Natural killer cell treated with Interleukin-12 subunit alpha and Interleukin-12 subunit beta and Interleukin-15 and Interleukin-18, amount 100 ng/mL, for 72 hours (primary cell): ENCODE results near the gene POLA2. TPM values are rescaled to one million over a fixed set of nuclear protein-coding genes. Genes with fewer than 3 reads are reported as not detected.

Source experiments
- ATAC-seq, 2 donors: fragments of 150-1000 bp; cut with Tn5 transposase in 1 of 2; sonication (Bioruptor Pico), chemical (Tn5 transposase) in 1 of 2; 2 replicates each; pipeline ENCODE4 v1.10.0; 2021
- DNase-seq: peaks from one replicate; pipeline ENCODE4 v3.0.0; 2022; ENCODE audit warnings: low spot score
- H3K27ac Mint-ChIP-seq, 2 donors: 1 replicate in 1 of 2; 2 replicates in 1 of 2; pipeline ENCODE4 v1.8.0; 2022; ENCODE audit warnings: mixed read lengths in 2 of 2, mild to moderate bottlenecking in 1 of 2, moderate library complexity in 1 of 2
- H3K27me3 Mint-ChIP-seq, 2 donors: 1 replicate in 1 of 2; 2 replicates in 1 of 2; pipeline ENCODE4 v1.8.0; 2022; ENCODE audit warnings: mixed read lengths in 2 of 2
- H3K36me3 Mint-ChIP-seq: one replicate; pipeline ENCODE4 v1.8.0; 2022; ENCODE audit warnings: mixed read lengths
- H3K4me1 Mint-ChIP-seq, 2 donors: 1 replicate in 1 of 2; 2 replicates in 1 of 2; pipeline ENCODE4 v1.8.0; 2022; ENCODE audit warnings: low read depth in 2 of 2, mixed read lengths in 2 of 2, mild to moderate bottlenecking in 1 of 2
- H3K4me3 Mint-ChIP-seq: one replicate; pipeline ENCODE4 v1.8.0; 2022; ENCODE audit warnings: mixed read lengths
- H3K9me3 Mint-ChIP-seq: 2 replicates; pipeline ENCODE4 v1.8.0; 2022; ENCODE audit warnings: mixed read lengths
- total RNA-seq, 2 donors: library from RNA; stranded (reverse); gene quantifications; one replicate each; pipeline ENCODE4 v1.2.3, GENCODE V29; 2022

The POLA2 gene
- total RNA-seq, 2 donors from 2014 or later = 56.8 to 80.9 TPM

GRCh38 chr11:65279741-65280440, 18.1 kb downstream of the POLA2 start:
- peak in 1 of 2 donors; percentile 49 for ATAC-seq
- DNase-seq = no peak
- H3K9me3 Mint-ChIP-seq = no peaks in the 10 kb centered on the region
- H3K4me1 Mint-ChIP-seq = peaks cover 6 to 7% of the 10 kb centered on the region in 2 donors
- peaks cover 24% of the 10 kb centered on the region for H3K36me3 Mint-ChIP-seq
- H3K27ac Mint-ChIP-seq = peak overlapping the region; percentile 8 to 39
- H3K27me3 Mint-ChIP-seq = no peaks in the 10 kb centered on the region
- peak overlapping the region; percentile 4 for H3K4me3 Mint-ChIP-seq

- no peaks in the 10 kb centered on the region for H3K27me3 Mint-ChIP-seq
- no peaks in the 10 kb centered on the region for H3K9me3 Mint-ChIP-seq
- DNase-seq (no peak), ATAC-seq (no peak)
- peaks cover 24% of the 10 kb centered on the region for H3K36me3 Mint-ChIP-seq
- H3K27ac Mint-ChIP-seq = no peak overlapping the region
- H3K4me3 Mint-ChIP-seq = no peak overlapping the region
- peaks cover 6 to 7% of the 10 kb centered on the region in 2 donors for H3K4me1 Mint-ChIP-seq
Observed at GRCh38 chr11:65280646-65281045, 18.9 kb downstream of the POLA2 start.

GRCh38 chr11:65286686-65287085, 24.9 kb downstream of the POLA2 start:
- Mint-ChIP-seq H3K9me3 (no peaks in the 10 kb centered on the region), H3K27ac (no peak overlapping the region), H3K4me3 (no peak overlapping the region), H3K36me3 (peaks cover 29% of the 10 kb centered on the region), H3K27me3 (no peaks in the 10 kb centered on the region), H3K4me1 (peaks cover 5 to 9% of the 10 kb centered on the region in 2 donors)
- DNase-seq = no peak
- no peak for ATAC-seq

GRCh38 chr11:65287601-65288000, 25.8 kb downstream of the POLA2 start:
- Mint-ChIP-seq H3K4me3 (no peak overlapping the region), H3K4me1 (peaks cover 5 to 9% of the 10 kb centered on the region in 2 donors), H3K27ac (no peak overlapping the region), H3K36me3 (peaks cover 23% of the 10 kb centered on the region), H3K27me3 (no peaks in the 10 kb centered on the region), H3K9me3 (no peaks in the 10 kb centered on the region)
- ATAC-seq (no peak), DNase-seq (no peak)

- DNase-seq = no peak
- Mint-ChIP-seq H3K27me3 (no peaks in the 10 kb centered on the region), H3K27ac (peak overlapping the region in 1 of 2 donors; percentile 3), H3K4me1 (peaks cover 5 to 9% of the 10 kb centered on the region in 2 donors), H3K36me3 (peaks cover 23% of the 10 kb centered on the region), H3K4me3 (no peak overlapping the region), H3K9me3 (no peaks in the 10 kb centered on the region)
- no peak for ATAC-seq
Observed at GRCh38 chr11:65288706-65289536, 27.2 kb downstream of the POLA2 start.

- peak; percentile 52 to 72 for ATAC-seq
- Mint-ChIP-seq H3K36me3 (peaks cover 30% of the 10 kb centered on the region), H3K4me3 (peak overlapping the region; percentile 16), H3K27ac (peak overlapping the region; percentile 47 to 63), H3K27me3 (no peaks in the 10 kb centered on the region), H3K4me1 (peaks cover 5 to 9% of the 10 kb centered on the region in 2 donors), H3K9me3 (no peaks in the 10 kb centered on the region)
- no peak for DNase-seq
Observed at GRCh38 chr11:65290448-65291165, 28.8 kb downstream of the POLA2 start.

- peaks cover 5 to 9% of the 10 kb centered on the region in 2 donors for H3K4me1 Mint-ChIP-seq
- H3K27me3 Mint-ChIP-seq = no peaks in the 10 kb centered on the region
- DNase-seq (no peak), ATAC-seq (no peak)
- peak overlapping the region; percentile 47 to 63 for H3K27ac Mint-ChIP-seq
- H3K36me3 Mint-ChIP-seq = peaks cover 31% of the 10 kb centered on the region
- H3K4me3 Mint-ChIP-seq = no peak overlapping the region
- no peaks in the 10 kb centered on the region for H3K9me3 Mint-ChIP-seq
Observed at GRCh38 chr11:65291613-65292012, 29.9 kb downstream of the POLA2 start.

- no peak for ATAC-seq
- H3K4me3 Mint-ChIP-seq = no peak overlapping the region
- no peak overlapping the region for H3K27ac Mint-ChIP-seq
- H3K27me3 Mint-ChIP-seq = no peaks in the 10 kb centered on the region
- no peaks in the 10 kb centered on the region for H3K9me3 Mint-ChIP-seq
- no peak for DNase-seq
- peaks cover 5 to 9% of the 10 kb centered on the region in 2 donors for H3K4me1 Mint-ChIP-seq
- peaks cover 25% of the 10 kb centered on the region for H3K36me3 Mint-ChIP-seq
Observed at GRCh38 chr11:65292890-65293289, 31.1 kb downstream of the POLA2 start.

- Mint-ChIP-seq H3K27ac (no peak overlapping the region), H3K36me3 (peaks cover 25% of the 10 kb centered on the region), H3K27me3 (no peaks in the 10 kb centered on the region), H3K9me3 (no peaks in the 10 kb centered on the region), H3K4me3 (no peak overlapping the region), H3K4me1 (peaks cover 5 to 9% of the 10 kb centered on the region in 2 donors)
- ATAC-seq (no peak), DNase-seq (no peak)
Observed at GRCh38 chr11:65293909-65294381, 32.2 kb downstream of the POLA2 start.

- no peak for ATAC-seq
- Mint-ChIP-seq H3K4me1 (peaks cover 5 to 9% of the 10 kb centered on the region in 2 donors), H3K9me3 (no peaks in the 10 kb centered on the region), H3K27ac (no peak overlapping the region), H3K4me3 (no peak overlapping the region), H3K36me3 (peaks cover 18% of the 10 kb centered on the region), H3K27me3 (no peaks in the 10 kb centered on the region)
- DNase-seq = no peak
Observed at GRCh38 chr11:65295001-65295400, 33.2 kb downstream of the POLA2 start.

- Mint-ChIP-seq H3K27ac (no peak overlapping the region), H3K27me3 (no peaks in the 10 kb centered on the region)
Observed at GRCh38 chr11:65295571-65296341, 34.0 kb downstream of the POLA2 start.

GRCh38 chr11:65297026-65297672, 35.4 kb downstream of the POLA2 start:
- Mint-ChIP-seq H3K9me3 (no peaks in the 10 kb centered on the region), H3K27me3 (no peaks in the 10 kb centered on the region), H3K36me3 (peaks cover 8% of the 10 kb centered on the region), H3K27ac (no peak overlapping the region), H3K4me1 (no peaks in the 10 kb centered on the region), H3K4me3 (no peak overlapping the region)
- ATAC-seq (no peak), DNase-seq (no peak)

More at GRCh38 chr11:65295571-65296341, 34.0 kb downstream of the POLA2 start:
- DNase-seq (no peak), ATAC-seq (no peak)
- Mint-ChIP-seq H3K36me3 (peaks cover 13% of the 10 kb centered on the region), H3K4me3 (no peak overlapping the region), H3K9me3 (no peaks in the 10 kb centered on the region), H3K4me1 (peaks cover under 1 to 5% of the 10 kb centered on the region in 2 donors)
